Stimulated activated CD4-positive, alpha-beta T cell treated with anti-CD3 and anti-CD28 coated beads, Interleukin-15, amount 100 ng/mL, for 24 hours (primary cell): ENCODE data around the gene MYO16.

Experiments used
- DNase-seq: peaks from one replicate; pipeline ENCODE4 v3.0.0-alpha.2; 2020

MYO16 gene

GRCh38 chr13:108629181-108629752, at the start of gene MYO16:
Gene MYO16 (plus strand): TSS chr13:108629611. CDS start chr13:108629845, 234 bp downstream.
- DNase-seq, result no peak

GRCh38 chr13:108586826-108587225, 42.6 kb upstream of the MYO16 start:
- DNase-seq, result no peak

- DNase-seq, result no peak
Observed at GRCh38 chr13:108588516-108588915, 40.9 kb upstream of the MYO16 start.

GRCh38 chr13:108594153-108594552, 35.3 kb upstream of the MYO16 start:
- no peak for DNase-seq

- DNase-seq, result peak; percentile 24
Observed at GRCh38 chr13:108595436-108596274, 33.8 kb upstream of the MYO16 start.

GRCh38 chr13:108597943-108598342, 31.5 kb upstream of the MYO16 start:
- no peak for DNase-seq

GRCh38 chr13:108606424-108606823, 23.0 kb upstream of the MYO16 start:
- DNase-seq, result no peak

GRCh38 chr13:108609353-108609752, 20.1 kb upstream of the MYO16 start:
- no peak for DNase-seq

- no peak for DNase-seq
Observed at GRCh38 chr13:108610507-108610906, 18.9 kb upstream of the MYO16 start.

- no peak for DNase-seq
Observed at GRCh38 chr13:108615241-108615640, 14.2 kb upstream of the MYO16 start.

GRCh38 chr13:108618233-108618632, 11.2 kb upstream of the MYO16 start:
- no peak for DNase-seq

GRCh38 chr13:108621462-108621861, 7.9 kb upstream of the MYO16 start:
- DNase-seq, result no peak

- DNase-seq, result no peak
Observed at GRCh38 chr13:108624108-108624507, 5.3 kb upstream of the MYO16 start.

- no peak for DNase-seq
Observed at GRCh38 chr13:108624979-108625378, 4.4 kb upstream of the MYO16 start.

- no peak for DNase-seq
Observed at GRCh38 chr13:108629988-108630387, 577 bp downstream of the MYO16 start.

- DNase-seq, result no peak
Observed at GRCh38 chr13:108632649-108633167, 3.3 kb downstream of the MYO16 start.

GRCh38 chr13:108638901-108639300, 9.5 kb downstream of the MYO16 start:
- no peak for DNase-seq

- DNase-seq, result no peak
Observed at GRCh38 chr13:108643646-108644353, 14.4 kb downstream of the MYO16 start.

- no peak for DNase-seq
Observed at GRCh38 chr13:108645376-108645775, 16.0 kb downstream of the MYO16 start.

- DNase-seq, result no peak
Observed at GRCh38 chr13:108650271-108650670, 20.9 kb downstream of the MYO16 start.

GRCh38 chr13:108656742-108657141, 27.3 kb downstream of the MYO16 start:
- DNase-seq, result no peak

- no peak for DNase-seq
Observed at GRCh38 chr13:108657519-108657918, 28.1 kb downstream of the MYO16 start.

GRCh38 chr13:108662528-108662927, 33.1 kb downstream of the MYO16 start:
- DNase-seq, result no peak

GRCh38 chr13:108663710-108664109, 34.3 kb downstream of the MYO16 start:
- no peak for DNase-seq
